HEK293 (cell line): ENCODE measurements around the gene CLTC.

ENCODE experiments used
- AEBP2 ChIP-seq: fragments of 450-650 bp; formaldehyde crosslinking; IDR thresholded peaks from 2 replicates; pipeline ENCODE4 v1.5.1; 2016; ENCODE audit warnings: missing biosample characterization, missing genetic modification characterization, borderline replicate concordance
- EGR2 ChIP-seq: fragments of 450-650 bp; formaldehyde crosslinking; IDR thresholded peaks from 2 replicates; pipeline ENCODE4 v1.5.1; 2016; ENCODE audit warnings: low read depth, missing biosample characterization, missing genetic modification characterization
- FEZF1 ChIP-seq: fragments of 450-650 bp; formaldehyde crosslinking; IDR thresholded peaks from 2 replicates; pipeline ENCODE4 v1.5.1; 2016; ENCODE audit warnings: missing biosample characterization, missing genetic modification characterization
- HOXC10 ChIP-seq: sonication (generic); formaldehyde crosslinking; IDR thresholded peaks from 2 replicates; pipeline ENCODE4 v1.8.1; 2023; ENCODE audit warnings: mild to moderate bottlenecking, missing genetic modification reagents
- INSM2 ChIP-seq: fragments of 450-650 bp; formaldehyde crosslinking; IDR thresholded peaks from 2 replicates; pipeline ENCODE4 v1.5.1; 2016; ENCODE audit warnings: missing biosample characterization, missing genetic modification characterization
- KLF10 ChIP-seq: fragments of 450-650 bp; IDR thresholded peaks from 2 replicates; pipeline ENCODE4 v1.5.1; 2018; ENCODE audit warnings: missing biosample characterization, mild to moderate bottlenecking, missing genetic modification characterization
- PRDM1 ChIP-seq: fragments of 450-650 bp; formaldehyde crosslinking; IDR thresholded peaks from 2 replicates; pipeline ENCODE4; 2016; ENCODE audit warnings: missing biosample characterization, missing genetic modification characterization
- PRDM2 ChIP-seq: fragments of 450-650 bp; formaldehyde crosslinking; IDR thresholded peaks from 2 replicates; pipeline ENCODE4 v1.5.1; 2016; ENCODE audit warnings: missing biosample characterization, missing genetic modification characterization, borderline replicate concordance
- TCF7L2 ChIP-seq: IDR thresholded peaks from 2 replicates; pipeline ENCODE4 v1.6.1; 2011; ENCODE audit warnings: low read depth, mild to moderate bottlenecking, inconsistent platforms, low read length, moderate library complexity, borderline replicate concordance
- ZFP41 ChIP-seq: fragments of 450-650 bp; formaldehyde crosslinking; IDR thresholded peaks from 2 replicates; pipeline ENCODE4 v1.5.1; 2016; ENCODE audit warnings: missing biosample characterization, missing genetic modification characterization, borderline replicate concordance
- ZNF114 ChIP-seq: fragments of 450-650 bp; formaldehyde crosslinking; IDR thresholded peaks from 2 replicates; pipeline ENCODE4 v1.5.0; 2017; ENCODE audit warnings: missing biosample characterization, missing genetic modification characterization
- ZNF133 ChIP-seq: fragments of 450-650 bp; formaldehyde crosslinking; IDR thresholded peaks from 2 replicates; pipeline ENCODE4 v1.5.1; 2016; ENCODE audit warnings: missing biosample characterization, missing genetic modification characterization
- ZNF146 ChIP-seq: fragments of 450-650 bp; formaldehyde crosslinking; IDR thresholded peaks from 2 replicates; pipeline ENCODE4 v1.5.1; 2016; ENCODE audit warnings: missing biosample characterization, missing genetic modification characterization
- ZNF174 ChIP-seq: fragments of 450-650 bp; formaldehyde crosslinking; IDR thresholded peaks from 2 replicates; pipeline ENCODE4 v1.5.0; 2017; ENCODE audit warnings: missing biosample characterization, mild to moderate bottlenecking, missing genetic modification characterization
- ZNF18 ChIP-seq: fragments of 450-650 bp; formaldehyde crosslinking; IDR thresholded peaks from 2 replicates; pipeline ENCODE4 v1.5.1; 2016; ENCODE audit warnings: missing biosample characterization, missing genetic modification characterization
- ZNF184 ChIP-seq: fragments of 450-650 bp; IDR thresholded peaks from 2 replicates; pipeline ENCODE4 v1.5.1; 2018; ENCODE audit warnings: missing biosample characterization, mild to moderate bottlenecking, missing genetic modification characterization
- ZNF311 ChIP-seq: fragments of 450-650 bp; formaldehyde crosslinking; IDR thresholded peaks from 2 replicates; pipeline ENCODE4 v1.5.1; 2017; ENCODE audit warnings: missing biosample characterization, missing genetic modification characterization, borderline replicate concordance
- ZNF398 ChIP-seq: fragments of 450-650 bp; formaldehyde crosslinking; IDR thresholded peaks from 2 replicates; pipeline ENCODE4 v1.5.1; 2017; ENCODE audit warnings: missing biosample characterization, missing genetic modification characterization
- ZNF404 ChIP-seq: fragments of 450-650 bp; formaldehyde crosslinking; IDR thresholded peaks from 2 replicates; pipeline ENCODE4 v1.5.1; 2017; ENCODE audit warnings: missing biosample characterization, missing genetic modification characterization
- ZNF426 ChIP-seq: fragments of 450-650 bp; formaldehyde crosslinking; IDR thresholded peaks from 2 replicates; pipeline ENCODE4 v1.5.1; 2017; ENCODE audit warnings: missing biosample characterization, missing genetic modification characterization, mild to moderate bottlenecking, inconsistent platforms, moderate library complexity
- ZNF510 ChIP-seq: fragments of 450-650 bp; formaldehyde crosslinking; IDR thresholded peaks from 2 replicates; pipeline ENCODE4 v1.5.1; 2018; ENCODE audit warnings: mild to moderate bottlenecking, missing genetic modification characterization, missing biosample characterization; ENCODE audit not compliant: insufficient replicate concordance
- ZNF521 ChIP-seq: fragments of 450-650 bp; formaldehyde crosslinking; IDR thresholded peaks from 2 replicates; pipeline ENCODE4 v1.5.1; 2017; ENCODE audit warnings: missing biosample characterization, mild to moderate bottlenecking, missing genetic modification characterization
- ZNF548 ChIP-seq: fragments of 450-650 bp; formaldehyde crosslinking; IDR thresholded peaks from 2 replicates; pipeline ENCODE4 v1.5.1; 2016; ENCODE audit warnings: missing biosample characterization, missing genetic modification characterization
- ZNF549 ChIP-seq: fragments of 450-650 bp; IDR thresholded peaks from 2 replicates; pipeline ENCODE4 v1.5.1; 2018; ENCODE audit warnings: missing biosample characterization, missing genetic modification characterization, mild to moderate bottlenecking, inconsistent platforms, moderate library complexity
- ZNF585B ChIP-seq: fragments of 450-650 bp; formaldehyde crosslinking; IDR thresholded peaks from 2 replicates; pipeline ENCODE4 v1.5.1; 2016; ENCODE audit warnings: missing biosample characterization, missing genetic modification characterization
- ZNF791 ChIP-seq: fragments of 450-650 bp; formaldehyde crosslinking; IDR thresholded peaks from 2 replicates; pipeline ENCODE4 v1.5.1; 2016; ENCODE audit warnings: missing biosample characterization, missing genetic modification characterization

CLTC gene

GRCh38 chr17:59620518-59621259 is 994 bp downstream of the CLTC start (continued):
- TF ChIP-seq PRDM2 (no peak), ZNF311 (tag by site-specific recombination) (no peak), ZNF146 (tag by site-specific recombination) (no peak), ZNF18 (no peak), ZNF549 (tag by site-specific recombination) (no peak), ZNF114 (tag by site-specific recombination) (no peak), AEBP2 (tag by site-specific recombination) (no peak), ZNF548 (tag by site-specific recombination) (no peak), ZNF585B (tag by site-specific recombination) (no peak), ZNF521 (tag by site-specific recombination) (no peak), ZNF426 (tag by site-specific recombination) (no peak), ZNF398 (tag by site-specific recombination) (peak; percentile 39), ZFP41 (no peak), ZNF510 (tag by site-specific recombination) (no peak), TCF7L2 (no peak), ZNF133 (tag by site-specific recombination) (no peak), INSM2 (tag by site-specific recombination) (no peak), FEZF1 (tag by site-specific recombination) (no peak), ZNF404 (no peak), HOXC10 (CRISPR knock-in tag) (no peak), ZNF184 (tag by site-specific recombination) (peak; percentile 61; the same call in 1 of the 2 replicates), EGR2 (tag by site-specific recombination) (no peak), PRDM1 (tag by site-specific recombination) (peak; percentile 26; the same call in 1 of the 2 replicates), ZNF791 (tag by site-specific recombination) (no peak), KLF10 (tag by site-specific recombination) (peak; percentile 44), ZNF174 (tag by site-specific recombination) (no peak)
